K562 (cell line): ENCODE measurements around the gene ELMOD1. TPM values are rescaled to one million over a fixed set of nuclear protein-coding genes. Genes with fewer than 3 reads are reported as not detected.

Experiments used
- EHMT2 ChIP-seq: fragments of 450-650 bp; IDR thresholded peaks from 2 replicates; pipeline ENCODE4 v1.6.1; 2018; ENCODE audit warnings: antibody characterized with exemption
- FUS ChIP-seq: fragments of 200-400 bp; formaldehyde crosslinking; optimal IDR thresholded peaks from 2 replicates; pipeline ENCODE3; 2017; ENCODE audit warnings: low read depth, low read length
- JUND ChIP-seq, 2 experiments: IDR thresholded peaks; 2 replicates in 1 of 2; 3 replicates in 1 of 2; pipeline ENCODE4 v1.6.1; 2011; ENCODE audit warnings: borderline replicate concordance in 2 of 2, low read depth in 2 of 2, low read length in 2 of 2, improper control_type of control experiment in 1 of 2, missing biosample characterization in 1 of 2, missing genetic modification characterization in 1 of 2, missing genetic modification reagents in 1 of 2
- MCM7 ChIP-seq, 2 experiments: fragments of 450-650 bp; IDR thresholded peaks; 2 replicates each; pipeline ENCODE4 v1.6.1; 2016 to 2018
- RAD21 ChIP-seq, 2 experiments: fragments of 250-450 bp in 1 of 2; fragments of 450-650 bp in 1 of 2; sonication (Bioruptor Pico) in 1 of 2; formaldehyde crosslinking in 1 of 2; IDR thresholded peaks in 1 of 2; conservative IDR thresholded peaks in 1 of 2; 2 replicates each; pipeline versions ENCODE4 v1.4.0 to v1.8.0; 2020 to 2022; ENCODE audit warnings: mild to moderate bottlenecking in 2 of 2, moderate library complexity in 1 of 2
- SIN3A ChIP-seq, 2 experiments: fragments of 150-350 bp in 1 of 2; IDR thresholded peaks; 2 replicates each; pipeline ENCODE4 v1.6.1; 2011 to 2016; ENCODE audit warnings: borderline replicate concordance in 2 of 2, low read depth in 2 of 2, low read length in 2 of 2, mild to moderate bottlenecking in 2 of 2, moderate library complexity in 2 of 2; ENCODE audit not compliant: control insufficient read depth in 1 of 2
- ZNF324 ChIP-seq: fragments of 250-450 bp; sonication (Bioruptor Pico); IDR thresholded peaks from 2 replicates; pipeline ENCODE4 v1.4.0; 2020; ENCODE audit warnings: mild to moderate bottlenecking
- polyA plus RNA-seq, 8 experiments: library from polyadenylated mRNA; depleted of rRNA in 4 of 8; stranded (reverse) in 5 of 8; unstranded in 3 of 8; fragments of >200 nt; fragmentation: Nextera tagmentation in 2 of 8; fragmentation: Illumina TruSeq in 1 of 8; extraction: Ambion mirVana in 2 of 8; extraction: Trizol in 1 of 8; gene quantifications; 2 replicates each; pipeline versions ENCODE4 v1.2.1 to v1.2.3, GENCODE V29; 2011 to 2014; ENCODE audit warnings: inconsistent platforms in 1 of 8, missing spikeins in 1 of 8
- total RNA-seq, 7 experiments: library from RNA; depleted of rRNA in 6 of 7; stranded (reverse); fragments of >200 nt in 6 of 7; fragmentation: Illumina TruSeq in 2 of 7; extraction: Trizol in 2 of 7; gene quantifications; 2 replicates each; pipeline versions ENCODE4 v1.2.1 to v1.2.3, GENCODE V29; 2011 to 2021; ENCODE audit warnings: low replicate concordance in 1 of 7
- TF ChIP-seq, protein P1 (sequence below), 2 experiments: fragments of 450-650 bp; formaldehyde crosslinking in 1 of 2; IDR thresholded peaks; 2 replicates each; pipeline versions ENCODE4 v1.4.0 to v1.6.1; 2014 to 2020; ENCODE audit warnings: mild to moderate bottlenecking in 2 of 2, borderline replicate concordance in 1 of 2, low read depth in 1 of 2
- TF ChIP-seq, protein P2 (sequence below): fragments of 450-650 bp; formaldehyde crosslinking; IDR thresholded peaks from 2 replicates; pipeline ENCODE4 v1.4.0; 2020; ENCODE audit warnings: mild to moderate bottlenecking, moderate library complexity
- TF ChIP-seq, protein P3 (sequence below), 3 experiments: IDR thresholded peaks in 2 of 3; conservative IDR thresholded peaks in 1 of 3; 2 replicates each; pipeline ENCODE4 v1.5.1; 2011 to 2012; ENCODE audit warnings: low read length in 3 of 3, mild to moderate bottlenecking in 3 of 3, control low read depth in 2 of 3, improper control_type of control experiment in 1 of 3, inconsistent platforms in 1 of 3, low read depth in 1 of 3, mixed read lengths in 1 of 3, moderate library complexity in 1 of 3; ENCODE audit not compliant: insufficient read depth in 2 of 3

The ELMOD1 gene
- total and polyA plus RNA-seq, 9 of the 15 experiments (the other 6 are each of a cell fraction or from before 2014, with no cell fraction given) = not detected

DNA sequence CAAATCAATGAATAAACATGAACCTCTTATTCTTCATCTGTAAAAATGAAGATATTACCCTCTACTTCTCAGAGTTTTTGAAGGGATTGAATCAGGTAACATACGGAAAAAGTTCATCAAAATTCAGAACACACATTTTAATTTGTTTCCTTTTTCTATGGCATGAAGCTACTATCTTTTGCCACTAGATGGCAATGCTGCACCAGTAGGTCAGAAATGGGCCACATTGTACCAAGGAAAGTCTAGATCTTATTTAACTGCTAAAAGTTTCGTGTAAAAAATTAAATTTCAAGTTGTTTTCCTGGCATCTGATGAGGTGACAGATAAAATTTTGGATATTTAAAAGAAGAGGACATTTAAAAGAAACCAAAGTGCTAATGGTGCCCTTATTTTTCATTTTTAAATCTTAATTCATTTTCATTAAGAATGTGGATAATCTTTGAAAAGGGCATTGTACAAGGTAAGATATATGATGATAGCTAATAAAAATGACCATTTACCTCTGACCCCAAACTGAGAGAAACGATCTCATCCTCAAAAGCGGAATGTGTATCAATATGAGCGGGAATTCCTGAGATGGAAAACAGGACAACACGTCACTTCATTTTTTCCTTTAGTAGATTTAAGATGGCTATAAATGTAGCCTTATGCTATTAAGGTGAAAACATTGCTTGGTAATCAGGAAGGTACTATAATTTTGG, 41.5 kb upstream of the ELMOD1 start (continued):
- TF ChIP-seq, protein P1, sequence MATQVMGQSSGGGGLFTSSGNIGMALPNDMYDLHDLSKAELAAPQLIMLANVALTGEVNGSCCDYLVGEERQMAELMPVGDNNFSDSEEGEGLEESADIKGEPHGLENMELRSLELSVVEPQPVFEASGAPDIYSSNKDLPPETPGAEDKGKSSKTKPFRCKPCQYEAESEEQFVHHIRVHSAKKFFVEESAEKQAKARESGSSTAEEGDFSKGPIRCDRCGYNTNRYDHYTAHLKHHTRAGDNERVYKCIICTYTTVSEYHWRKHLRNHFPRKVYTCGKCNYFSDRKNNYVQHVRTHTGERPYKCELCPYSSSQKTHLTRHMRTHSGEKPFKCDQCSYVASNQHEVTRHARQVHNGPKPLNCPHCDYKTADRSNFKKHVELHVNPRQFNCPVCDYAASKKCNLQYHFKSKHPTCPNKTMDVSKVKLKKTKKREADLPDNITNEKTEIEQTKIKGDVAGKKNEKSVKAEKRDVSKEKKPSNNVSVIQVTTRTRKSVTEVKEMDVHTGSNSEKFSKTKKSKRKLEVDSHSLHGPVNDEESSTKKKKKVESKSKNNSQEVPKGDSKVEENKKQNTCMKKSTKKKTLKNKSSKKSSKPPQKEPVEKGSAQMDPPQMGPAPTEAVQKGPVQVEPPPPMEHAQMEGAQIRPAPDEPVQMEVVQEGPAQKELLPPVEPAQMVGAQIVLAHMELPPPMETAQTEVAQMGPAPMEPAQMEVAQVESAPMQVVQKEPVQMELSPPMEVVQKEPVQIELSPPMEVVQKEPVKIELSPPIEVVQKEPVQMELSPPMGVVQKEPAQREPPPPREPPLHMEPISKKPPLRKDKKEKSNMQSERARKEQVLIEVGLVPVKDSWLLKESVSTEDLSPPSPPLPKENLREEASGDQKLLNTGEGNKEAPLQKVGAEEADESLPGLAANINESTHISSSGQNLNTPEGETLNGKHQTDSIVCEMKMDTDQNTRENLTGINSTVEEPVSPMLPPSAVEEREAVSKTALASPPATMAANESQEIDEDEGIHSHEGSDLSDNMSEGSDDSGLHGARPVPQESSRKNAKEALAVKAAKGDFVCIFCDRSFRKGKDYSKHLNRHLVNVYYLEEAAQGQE (IDR thresholded peaks at IDR 0.05; ENCODE audit: borderline replicate concordance) = peak; percentile 60; the same call in 1 of the 2 replicates
- TF ChIP-seq, protein P1 (CRISPR knock-in tag; IDR thresholded peaks at IDR 0.05; ENCODE audit: low read depth) = no peak
- no peak for TF ChIP-seq MCM7 (IDR thresholded peaks at IDR 0.05)
- TF ChIP-seq JUND (IDR thresholded peaks at IDR 0.05; ENCODE audit: borderline replicate concordance, low read depth, low read length) = no peak
- no peak for TF ChIP-seq JUND (tag; IDR thresholded peaks at IDR 0.05; ENCODE audit: borderline replicate concordance, low read depth, low read length)
- no peak for TF ChIP-seq EHMT2
- no peak for TF ChIP-seq FUS
- peak; percentile 80 to 83 for TF ChIP-seq RAD21 (CRISPR knock-in tag; conservative IDR thresholded peaks at IDR 0.05 in 1 of 2, IDR thresholded peaks at IDR 0.05 in 1 of 2)
- TF ChIP-seq, protein P2, sequence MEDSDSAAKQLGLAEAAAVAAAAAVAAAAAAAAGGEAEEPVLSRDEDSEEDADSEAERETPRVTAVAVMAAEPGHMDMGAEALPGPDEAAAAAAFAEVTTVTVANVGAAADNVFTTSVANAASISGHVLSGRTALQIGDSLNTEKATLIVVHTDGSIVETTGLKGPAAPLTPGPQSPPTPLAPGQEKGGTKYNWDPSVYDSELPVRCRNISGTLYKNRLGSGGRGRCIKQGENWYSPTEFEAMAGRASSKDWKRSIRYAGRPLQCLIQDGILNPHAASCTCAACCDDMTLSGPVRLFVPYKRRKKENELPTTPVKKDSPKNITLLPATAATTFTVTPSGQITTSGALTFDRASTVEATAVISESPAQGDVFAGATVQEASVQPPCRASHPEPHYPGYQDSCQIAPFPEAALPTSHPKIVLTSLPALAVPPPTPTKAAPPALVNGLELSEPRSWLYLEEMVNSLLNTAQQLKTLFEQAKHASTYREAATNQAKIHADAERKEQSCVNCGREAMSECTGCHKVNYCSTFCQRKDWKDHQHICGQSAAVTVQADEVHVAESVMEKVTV = peak; percentile 69
- TF ChIP-seq, protein P3, sequence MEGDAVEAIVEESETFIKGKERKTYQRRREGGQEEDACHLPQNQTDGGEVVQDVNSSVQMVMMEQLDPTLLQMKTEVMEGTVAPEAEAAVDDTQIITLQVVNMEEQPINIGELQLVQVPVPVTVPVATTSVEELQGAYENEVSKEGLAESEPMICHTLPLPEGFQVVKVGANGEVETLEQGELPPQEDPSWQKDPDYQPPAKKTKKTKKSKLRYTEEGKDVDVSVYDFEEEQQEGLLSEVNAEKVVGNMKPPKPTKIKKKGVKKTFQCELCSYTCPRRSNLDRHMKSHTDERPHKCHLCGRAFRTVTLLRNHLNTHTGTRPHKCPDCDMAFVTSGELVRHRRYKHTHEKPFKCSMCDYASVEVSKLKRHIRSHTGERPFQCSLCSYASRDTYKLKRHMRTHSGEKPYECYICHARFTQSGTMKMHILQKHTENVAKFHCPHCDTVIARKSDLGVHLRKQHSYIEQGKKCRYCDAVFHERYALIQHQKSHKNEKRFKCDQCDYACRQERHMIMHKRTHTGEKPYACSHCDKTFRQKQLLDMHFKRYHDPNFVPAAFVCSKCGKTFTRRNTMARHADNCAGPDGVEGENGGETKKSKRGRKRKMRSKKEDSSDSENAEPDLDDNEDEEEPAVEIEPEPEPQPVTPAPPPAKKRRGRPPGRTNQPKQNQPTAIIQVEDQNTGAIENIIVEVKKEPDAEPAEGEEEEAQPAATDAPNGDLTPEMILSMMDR (IDR thresholded peaks at IDR 0.05 in 2 of 3, conservative IDR thresholded peaks at IDR 0.05 in 1 of 3; ENCODE audit: insufficient read depth in 2 of 3, low read depth in 1 of 3, low read length in 3 of 3) = peak; percentile 56 to 85 (median 71); a peak in 5 of 6 replicates
- no peak for TF ChIP-seq SIN3A (IDR thresholded peaks at IDR 0.05; ENCODE audit: borderline replicate concordance in 2 of 2, control insufficient read depth in 1 of 2, low read depth in 2 of 2, low read length in 2 of 2)
- no peak for TF ChIP-seq ZNF324
